Stimulated activated CD4-positive, alpha-beta T cell treated with anti-CD3 and anti-CD28 coated beads, Interleukin-15, amount 100 ng/mL, for 24 hours (primary cell): ENCODE data around the gene LIN7B.
"Not testable (repeated sequence)": the region's sequence is repeated elsewhere in the genome, so short reads cannot be mapped to it uniquely, and the experiment has no call there.

Source experiments
- DNase-seq: peaks from one replicate; pipeline ENCODE4 v3.0.0-alpha.2; 2020

The LIN7B gene

DNA sequence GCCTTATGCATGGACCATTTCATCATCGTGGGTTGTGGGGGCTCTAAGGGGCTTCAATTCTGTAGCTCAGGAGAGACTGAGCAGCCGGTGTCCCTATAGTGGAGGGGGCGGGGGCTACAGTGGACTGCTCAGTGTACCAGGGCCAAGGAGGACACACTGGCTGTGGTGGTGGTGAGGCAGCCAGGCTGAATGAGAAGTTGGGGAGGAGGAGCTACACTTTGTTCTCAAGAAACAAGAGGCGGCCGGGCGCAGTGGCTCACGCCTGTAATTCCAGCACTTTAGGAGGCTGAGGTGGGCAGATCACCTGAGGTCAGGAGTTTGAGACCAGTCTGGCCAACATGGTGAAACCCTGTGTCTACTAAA is 32.2 kb downstream of the LIN7B start:
- not testable (repeated sequence) for DNase-seq

DNA sequence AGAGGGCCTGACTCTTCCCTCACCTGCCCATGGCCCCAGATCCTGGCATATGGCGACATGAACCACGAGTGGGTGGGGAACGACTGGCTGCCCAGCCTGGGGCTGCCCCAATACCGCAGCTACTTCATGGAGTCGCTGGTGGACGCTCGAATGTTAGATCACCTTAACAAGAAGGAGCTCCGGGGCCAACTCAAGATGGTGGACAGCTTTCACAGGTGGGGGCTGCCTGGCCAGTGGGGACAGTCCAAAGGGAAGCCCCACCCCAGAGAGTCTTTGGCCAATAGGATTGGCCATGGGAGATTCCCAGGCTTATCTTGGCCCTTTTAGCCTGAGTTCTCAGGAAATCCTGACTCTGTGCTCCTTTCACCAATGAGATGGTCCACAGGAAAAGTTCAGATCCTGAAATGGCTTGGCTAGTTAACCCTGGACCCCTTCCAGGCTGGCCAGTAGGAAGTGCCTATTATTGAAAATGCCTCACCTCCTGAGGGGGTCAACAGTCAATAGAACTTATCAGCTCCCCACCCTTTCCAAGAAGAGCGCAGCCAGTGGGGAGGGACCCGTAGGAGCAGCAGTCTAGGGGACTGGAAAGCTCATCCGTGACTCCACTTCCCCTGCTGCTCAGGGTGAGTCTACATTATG is 34.0 kb downstream of the LIN7B start:
- DNase-seq, result no peak

DNA sequence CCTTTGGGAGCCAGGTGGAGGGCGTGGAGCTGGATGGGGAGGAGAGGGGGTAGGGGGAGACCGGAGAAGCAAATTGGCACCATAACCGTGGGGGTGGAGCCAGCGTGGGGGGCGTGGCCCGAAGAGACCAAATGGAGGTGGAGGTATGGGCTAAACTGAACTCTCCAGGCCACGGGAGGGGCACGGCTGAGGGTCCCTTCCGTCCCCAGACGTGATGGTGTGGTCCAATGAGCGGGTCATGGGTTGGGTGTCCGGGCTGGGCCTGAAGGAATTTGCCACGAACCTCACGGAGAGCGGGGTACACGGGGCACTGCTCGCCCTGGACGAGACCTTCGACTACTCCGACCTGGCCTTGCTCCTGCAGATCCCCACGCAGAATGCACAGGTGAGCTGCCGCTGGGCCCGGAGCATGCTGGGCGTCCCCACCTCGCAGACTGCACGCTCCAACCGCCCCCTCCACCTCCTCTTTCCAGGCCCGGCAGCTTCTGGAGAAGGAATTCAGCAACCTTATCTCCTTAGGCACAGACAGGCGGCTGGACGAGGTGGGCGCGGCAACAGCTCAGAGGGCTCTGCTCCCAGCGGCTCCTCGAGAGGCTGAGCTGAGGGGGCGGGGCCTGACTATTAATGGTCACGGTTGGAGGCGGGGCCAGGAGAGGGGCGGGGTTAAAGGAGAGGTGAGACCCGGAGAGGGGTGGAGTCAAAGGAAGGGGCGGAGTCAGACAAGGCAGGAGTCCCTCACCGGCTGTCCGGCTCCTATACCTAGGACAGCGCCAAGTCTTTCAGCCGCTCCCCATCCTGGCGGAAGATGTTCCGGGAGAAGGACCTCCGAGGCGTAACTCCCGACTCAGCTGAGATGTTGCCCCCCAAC is 34.8 kb downstream of the LIN7B start:
- peak; percentile 91 for DNase-seq

DNA sequence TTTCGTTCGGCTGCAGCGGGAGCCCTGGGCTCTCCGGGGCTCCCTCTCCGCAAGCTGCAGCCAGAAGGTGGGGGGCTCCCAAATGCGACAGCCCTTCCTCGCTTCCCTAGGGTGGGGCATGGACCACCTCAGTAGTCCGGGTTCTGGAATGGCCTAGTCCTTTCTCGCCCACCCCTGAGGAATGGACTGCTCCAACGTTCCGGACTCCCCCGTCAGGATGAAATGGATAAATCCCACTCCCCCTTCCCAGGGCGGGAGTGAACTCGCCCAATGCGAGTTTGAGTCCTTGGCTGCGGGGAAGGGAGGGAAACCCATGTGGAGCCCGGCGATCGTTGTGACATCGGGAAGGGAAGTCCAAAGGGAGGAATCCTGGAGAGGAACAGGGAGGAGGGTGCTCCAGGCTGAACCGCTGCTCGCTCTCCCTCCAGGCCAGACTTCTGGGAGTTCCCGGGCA is 35.5 kb downstream of the LIN7B start:
- DNase-seq, result no peak

DNA sequence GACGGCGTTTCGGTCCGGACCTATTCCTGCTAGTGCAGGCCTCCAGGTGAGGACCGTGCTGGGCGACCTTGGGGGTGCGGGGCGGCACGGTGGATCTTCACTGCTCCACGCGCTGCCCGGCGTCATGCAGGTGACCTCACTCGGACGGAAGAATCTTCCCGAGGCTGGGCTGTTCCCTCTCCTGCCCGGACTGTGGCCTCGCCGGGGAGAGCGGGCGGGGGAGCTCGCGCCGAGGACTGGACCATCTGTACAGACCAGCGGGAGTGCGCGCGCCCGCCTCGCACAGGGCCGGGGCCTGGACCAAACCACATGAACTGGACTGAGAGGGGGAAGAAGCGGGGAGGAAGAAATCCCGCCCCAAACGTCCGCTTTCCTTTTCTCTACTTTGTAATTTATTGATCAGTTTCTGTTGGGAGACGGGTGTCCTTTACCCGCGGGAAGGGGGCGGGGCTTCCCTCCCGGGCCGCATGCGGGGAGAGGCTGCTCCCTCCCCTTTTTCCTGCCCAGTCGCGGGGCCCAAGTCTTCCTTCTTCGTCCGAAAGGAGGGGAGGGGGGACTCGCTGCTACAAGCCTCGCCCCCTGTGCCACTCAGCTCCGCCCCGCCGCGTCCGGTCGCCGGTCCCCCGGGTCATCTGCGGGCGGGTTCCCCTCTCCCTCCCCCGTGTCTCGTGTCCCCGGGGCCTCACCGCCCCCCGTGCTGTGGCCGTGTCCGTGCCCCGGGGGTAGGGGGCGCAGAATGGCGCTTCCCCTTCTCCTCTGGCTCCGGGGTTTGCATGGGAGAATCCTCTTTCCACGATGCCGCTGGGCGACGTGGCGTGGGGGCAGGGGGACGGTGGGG is 36.2 kb downstream of the LIN7B start:
- DNase-seq, result peak; percentile 67

- DNase-seq, result no peak
These were observed 36.7 kb downstream of the LIN7B start for GRCh38 chr19:49150944-49151243.

GRCh38 chr19:49151267-49152118 is 37.3 kb downstream of the LIN7B start:
- peak; percentile 58 for DNase-seq

DNA sequence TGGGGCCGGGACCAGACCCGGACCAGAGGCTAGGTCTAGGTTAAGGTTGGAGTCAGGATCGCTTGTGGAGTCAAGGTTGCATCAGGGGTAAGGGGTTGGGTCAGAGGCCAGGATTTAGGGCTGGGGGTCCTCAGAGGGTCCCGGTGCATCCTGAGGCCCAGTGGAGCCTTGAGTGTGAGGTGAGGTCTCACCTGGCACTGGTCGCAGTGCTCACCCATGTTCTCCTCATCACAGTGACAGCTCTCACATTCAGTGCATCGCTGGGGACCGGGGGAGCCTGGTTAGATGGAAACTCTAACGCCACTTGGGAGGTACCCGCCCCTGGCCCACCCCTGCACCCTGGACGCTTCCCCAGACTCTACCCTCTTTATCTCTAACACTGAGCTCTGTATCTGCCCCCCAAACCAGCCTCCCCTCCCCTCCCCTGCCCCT is 38.0 kb downstream of the LIN7B start:
- no peak for DNase-seq

DNA sequence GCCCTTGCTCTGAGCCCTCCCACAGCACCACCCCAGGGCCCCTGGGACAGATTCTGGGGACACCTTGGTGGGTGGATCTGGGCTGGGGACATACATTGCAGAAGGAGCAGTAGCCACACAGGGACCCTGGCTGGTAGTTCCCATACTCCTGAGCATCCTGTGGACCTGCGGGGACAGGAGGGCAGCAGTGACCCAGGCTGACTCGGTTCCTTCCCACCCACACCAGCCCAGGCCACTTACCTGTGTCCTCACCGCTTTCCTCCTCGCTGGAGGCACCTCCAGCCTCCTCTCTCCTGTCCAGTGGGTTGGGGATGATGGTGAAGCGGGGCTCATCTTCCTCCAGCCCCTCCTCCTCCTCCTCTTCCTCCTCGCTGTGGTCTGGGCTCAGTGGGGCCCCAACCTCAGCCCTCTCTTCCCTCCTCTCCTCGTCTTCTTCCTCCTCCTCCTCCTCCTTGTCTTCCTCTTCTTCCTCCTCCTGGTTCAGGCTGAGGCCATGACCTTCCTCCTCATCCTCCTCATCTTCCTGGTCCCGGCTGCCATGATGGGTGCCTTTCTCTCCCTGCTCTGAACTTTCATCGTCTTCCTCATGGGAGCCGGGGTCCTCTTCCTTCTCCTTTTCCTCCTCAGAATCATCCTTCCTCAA is 39.1 kb downstream of the LIN7B start:
- DNase-seq, result no peak

DNA sequence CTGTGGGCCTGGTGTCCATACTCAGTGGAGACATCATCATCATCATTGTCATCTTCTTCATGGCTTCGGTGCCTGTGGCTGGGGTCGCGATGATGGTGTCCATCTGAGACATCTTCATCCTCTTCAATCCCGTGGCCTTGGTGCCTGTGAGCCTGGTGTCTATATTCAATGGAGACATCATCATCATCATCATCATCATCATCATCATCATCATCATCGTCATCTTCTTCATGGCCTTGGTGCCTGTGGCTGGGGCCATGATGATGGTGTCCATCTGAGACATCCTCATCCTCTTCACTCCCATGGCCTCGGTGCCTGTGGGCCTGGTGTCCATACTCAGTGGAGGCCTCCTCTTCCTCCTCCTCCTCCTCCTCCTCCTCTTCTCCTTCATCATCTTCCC is 40.1 kb downstream of the LIN7B start:
- DNase-seq, result no peak

- no peak for DNase-seq
These were observed 41.0 kb downstream of the LIN7B start, which contains the start of gene HRC for GRCh38 chr19:49155005-49155819. Gene HRC (minus strand): TSS chr19:49155396. CDS start chr19:49155237, 159 bp downstream.

DNA sequence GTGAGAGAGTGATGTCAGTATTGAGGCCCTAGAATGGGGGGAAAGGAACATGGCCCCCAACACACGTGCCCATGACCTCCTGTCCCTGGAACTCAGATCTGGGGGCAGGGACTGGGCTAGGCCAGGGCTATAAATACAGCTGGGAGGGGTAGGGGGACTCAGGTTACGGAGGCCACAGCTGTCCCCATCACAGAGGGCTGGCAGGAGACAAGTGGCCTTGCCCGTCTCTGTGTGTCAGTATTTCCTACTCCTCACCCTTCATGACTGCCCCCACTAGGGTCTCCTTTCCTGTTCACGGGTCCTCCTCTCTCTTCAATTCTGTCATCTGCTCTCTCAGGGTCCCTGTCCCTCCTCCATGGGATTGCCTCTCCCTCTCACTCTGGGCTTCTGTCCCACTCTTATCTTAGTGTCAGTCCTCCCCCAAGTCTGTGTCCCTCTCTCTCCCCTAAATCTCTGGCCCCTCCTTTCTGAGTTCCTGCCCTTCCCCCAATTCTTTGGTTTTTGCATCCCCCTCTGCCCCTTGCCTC is 41.7 kb downstream of the LIN7B start:
- no peak for DNase-seq

DNA sequence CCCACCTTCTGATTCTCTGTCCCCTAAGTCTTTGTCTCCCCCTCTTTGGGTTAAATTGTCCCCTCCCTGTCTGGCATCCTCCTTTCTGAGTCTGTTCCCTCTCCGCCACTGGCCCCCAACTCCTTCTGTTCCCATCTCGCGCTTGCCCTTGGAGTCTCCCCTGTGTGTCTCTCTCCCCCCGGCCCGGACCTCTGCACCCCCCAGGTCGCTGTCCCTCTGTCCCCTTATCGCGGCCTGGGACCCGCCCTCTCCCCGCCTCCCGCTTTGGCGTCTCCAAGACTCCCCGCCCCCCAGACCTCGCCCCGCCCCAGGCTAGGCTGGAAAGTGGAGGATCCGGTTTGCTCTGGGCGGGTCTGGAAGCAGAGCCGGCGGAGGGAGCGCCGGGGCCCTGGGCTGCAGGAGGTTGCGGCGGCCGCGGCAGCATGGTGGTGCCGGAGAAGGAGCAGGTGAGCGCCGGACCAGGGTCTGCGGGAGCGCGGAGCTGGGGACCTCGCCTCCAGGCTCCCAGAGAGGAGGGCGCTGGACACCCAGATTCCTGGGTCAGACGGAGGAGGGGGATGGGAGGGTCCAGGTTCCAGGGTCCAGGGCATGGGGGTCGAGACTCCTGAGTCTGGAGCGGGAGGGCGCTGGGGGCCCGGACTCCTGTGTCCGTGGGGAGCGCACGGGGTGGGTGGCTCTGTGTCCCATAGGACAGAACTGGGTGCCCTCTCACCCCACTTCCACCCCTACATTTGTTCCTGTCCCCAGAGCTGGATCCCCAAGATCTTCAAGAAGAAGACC is 43.5 kb downstream of the LIN7B start, which contains the start of gene TRPM4:
TRPM4 (plus strand) TSS at position 348 of the 780 bp plus-strand sequence; CDS start at position 423, 75 bp downstream.
- DNase-seq, result peak; percentile 84

DNA sequence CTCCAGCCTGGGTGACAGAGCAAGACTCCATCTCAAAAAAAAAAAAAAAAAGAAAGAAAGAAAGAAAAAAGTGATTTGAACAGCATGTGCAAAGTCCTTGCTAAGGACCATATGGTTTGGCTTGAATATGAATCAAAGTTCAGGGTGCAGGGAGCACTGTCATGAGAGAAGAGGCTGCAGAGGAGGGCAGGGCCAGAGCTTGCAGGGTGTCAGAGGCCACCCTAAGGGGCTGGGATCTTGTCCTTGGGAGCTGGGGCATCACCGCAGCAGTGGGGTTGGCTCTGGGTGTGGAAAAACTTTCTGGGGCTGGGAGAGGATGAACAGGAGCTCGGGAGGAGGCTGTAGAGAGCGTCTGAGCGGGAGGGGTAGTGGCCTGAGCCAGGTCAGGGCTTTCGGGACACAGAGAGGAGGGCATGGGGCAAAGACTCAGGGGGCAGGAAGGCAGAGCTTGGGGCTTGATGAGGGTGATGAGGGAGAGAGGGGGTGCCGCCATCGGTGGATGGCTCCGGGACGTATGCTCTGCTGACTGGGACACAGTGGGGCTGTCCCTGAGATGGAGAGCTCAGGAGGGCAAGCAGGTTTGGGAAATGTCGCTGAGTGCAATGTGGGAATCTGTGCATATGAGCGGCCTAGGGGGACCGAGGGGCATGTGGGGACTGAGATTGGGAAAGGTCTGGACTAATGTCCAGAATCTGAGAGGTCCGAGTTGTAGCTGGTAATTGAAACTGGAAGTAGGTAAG is 46.5 kb downstream of the LIN7B start:
- no peak for DNase-seq

GRCh38 chr19:49161987-49162386 is 47.8 kb downstream of the LIN7B start:
- DNase-seq, result no peak

- DNase-seq, result no peak
These were observed 51.1 kb downstream of the LIN7B start for GRCh38 chr19:49165111-49165750.

- no peak for DNase-seq
These were observed 51.7 kb downstream of the LIN7B start for GRCh38 chr19:49165865-49166301.

DNA sequence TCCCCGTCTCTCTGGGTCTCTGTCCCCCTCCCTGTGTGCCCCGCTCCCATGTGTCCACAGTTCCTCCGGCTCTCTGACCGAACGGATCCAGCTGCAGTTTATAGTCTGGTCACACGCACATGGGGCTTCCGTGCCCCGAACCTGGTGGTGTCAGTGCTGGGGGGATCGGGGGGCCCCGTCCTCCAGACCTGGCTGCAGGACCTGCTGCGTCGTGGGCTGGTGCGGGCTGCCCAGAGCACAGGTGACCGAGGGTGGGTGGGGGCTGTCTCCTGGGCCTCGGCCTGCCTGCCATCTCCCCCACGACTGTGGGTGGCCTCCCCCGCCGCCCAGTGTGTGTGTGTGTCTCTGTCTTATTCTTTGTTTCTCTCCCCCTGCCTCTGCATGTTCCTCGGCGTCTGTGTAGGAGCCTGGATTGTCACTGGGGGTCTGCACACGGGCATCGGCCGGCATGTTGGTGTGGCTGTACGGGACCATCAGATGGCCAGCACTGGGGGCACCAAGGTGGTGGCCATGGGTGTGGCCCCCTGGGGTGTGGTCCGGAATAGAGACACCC is 53.8 kb downstream of the LIN7B start:
- DNase-seq, result no peak
